OCI-LY1 (cell line): Measurements from ENCODE around the gene CCL20.

ENCODE experiments used
- H2AFZ ChIP-seq: fragments of 200-600 bp; sonication (generic), shearing (Covaris generic); 2 replicates; pipeline ENCODE4 v1.6.0; 2014; ENCODE audit warnings: antibody characterized with exemption, mild to moderate bottlenecking, low read length
- H3F3A ChIP-seq: fragments of 200-600 bp; sonication (generic), shearing (Covaris generic); 2 replicates; pipeline ENCODE4 v1.6.0; 2014; ENCODE audit warnings: mild to moderate bottlenecking, antibody characterized with exemption, low read length, moderate library complexity; ENCODE audit not compliant: insufficient read depth
- H3K27ac ChIP-seq: fragments of 200-600 bp; sonication (generic); 2 replicates; pipeline ENCODE4 v1.5.1; 2014; ENCODE audit warnings: low read length, mixed run types, mild to moderate bottlenecking, low read depth; ENCODE audit not compliant: poor library complexity, severe bottlenecking
- H3K27me3 ChIP-seq: fragments of 200-600 bp; sonication (generic); 2 replicates; pipeline ENCODE4 v1.6.0; 2014; ENCODE audit warnings: antibody characterized with exemption, mild to moderate bottlenecking, low read length, moderate library complexity; ENCODE audit not compliant: insufficient read depth
- H3K36me3 ChIP-seq: fragments of 200-600 bp; sonication (generic); 2 replicates; pipeline ENCODE4 v1.6.1; 2014; ENCODE audit warnings: mild to moderate bottlenecking, antibody characterized with exemption, low read length, moderate library complexity, mixed read lengths; ENCODE audit not compliant: insufficient read depth
- H3K4me1 ChIP-seq: fragments of 200-600 bp; sonication (generic); 2 replicates; pipeline ENCODE4 v1.5.1; 2014; ENCODE audit warnings: mild to moderate bottlenecking, low read length, moderate library complexity; ENCODE audit not compliant: insufficient read depth, severe bottlenecking
- H3K4me2 ChIP-seq: fragments of 200-600 bp; sonication (generic), shearing (Covaris generic); 2 replicates; pipeline ENCODE4 v1.6.1; 2014; ENCODE audit warnings: low read length
- H3K4me3 ChIP-seq: fragments of 200-600 bp; sonication (generic); 2 replicates; pipeline ENCODE4 v1.5.1; 2014; ENCODE audit warnings: low read length, low read depth, mild to moderate bottlenecking, mixed read lengths; ENCODE audit not compliant: poor library complexity, severe bottlenecking
- H3K79me2 ChIP-seq: fragments of 200-600 bp; shearing (Covaris generic); 2 replicates; pipeline ENCODE4 v1.6.1; 2016; ENCODE audit warnings: mixed run types, low read length, mixed read lengths; ENCODE audit not compliant: insufficient read depth
- H3K9ac ChIP-seq: fragments of 200-600 bp; sonication (generic), shearing (Covaris generic); 2 replicates; pipeline ENCODE4 v1.6.1; 2014; ENCODE audit warnings: mild to moderate bottlenecking, low read length, mixed read lengths
- H3K9me2 ChIP-seq: fragments of 200-600 bp; sonication (generic), shearing (Covaris generic); 2 replicates; pipeline ENCODE4 v1.6.1; 2014; ENCODE audit warnings: low read depth, mild to moderate bottlenecking, low read length, mixed read lengths
- H3K9me3 ChIP-seq: fragments of 200-600 bp; shearing (Covaris generic); 2 replicates; pipeline ENCODE4 v1.6.1; 2014; ENCODE audit warnings: low read length, mixed read lengths
- H4K20me1 ChIP-seq: fragments of 200-600 bp; sonication (generic), shearing (Covaris generic); 2 replicates; pipeline ENCODE4 v1.6.0; 2016; ENCODE audit warnings: mild to moderate bottlenecking, low read length; ENCODE audit not compliant: insufficient read depth
- CTCF ChIP-seq: fragments of 200-600 bp; sonication (generic), shearing (Covaris generic); IDR thresholded peaks from 2 replicates; pipeline ENCODE4 v1.5.1; 2017; ENCODE audit warnings: mild to moderate bottlenecking, antibody characterized with exemption, low read length, moderate library complexity, mixed read lengths
- EZH2 ChIP-seq: fragments of 200-600 bp; sonication (generic), shearing (Covaris generic); IDR thresholded peaks from 2 replicates; pipeline ENCODE4 v1.8.0; 2017; ENCODE audit warnings: borderline replicate concordance, mixed run types, mild to moderate bottlenecking, antibody characterized with exemption, low read length, moderate library complexity, mixed read lengths

The CCL20 gene

GRCh38 chr2:227865291-227865690, 51.6 kb downstream of the CCL20 start:
- Histone ChIP-seq H3K4me3 (no peak overlapping the region), H3K4me2 (no peak overlapping the region), H3K79me2 (no peaks in the 10 kb centered on the region), H4K20me1 (no peaks in the 10 kb centered on the region), H3K9ac (no peak overlapping the region), H2AFZ (no peak overlapping the region), H3K9me2 (no peaks in the 10 kb centered on the region), H3K9me3 (no peaks in the 10 kb centered on the region), H3K27me3 (no peaks in the 10 kb centered on the region), H3K27ac (no peak overlapping the region), H3F3A (no peaks in the 10 kb centered on the region), H3K4me1 (no peaks in the 10 kb centered on the region), H3K36me3 (no peaks in the 10 kb centered on the region)
- TF ChIP-seq EZH2: no peak
- TF ChIP-seq CTCF: no peak
